Neural cell (in vitro differentiated cells): Measurements from ENCODE around the gene PTPRU. TPM values are rescaled to one million over a fixed set of nuclear protein-coding genes. Genes with fewer than 3 reads are reported as not detected.
"Not testable (repeated sequence)": the region's sequence is repeated elsewhere in the genome, so short reads cannot be mapped to it uniquely, and the experiment has no call there.

Experiments
- H2AFZ ChIP-seq: fragments of 200-600, 300-800 bp; sonication (generic), shearing (Covaris generic); 2 replicates; pipeline ENCODE4 v1.6.0; 2014; ENCODE audit warnings: low read depth, mild to moderate bottlenecking, antibody characterized with exemption, low read length, moderate library complexity
- H3F3A ChIP-seq: fragments of 200-600 bp; shearing (Covaris generic); 2 replicates; pipeline ENCODE4 v1.6.1; 2016; ENCODE audit warnings: mild to moderate bottlenecking, moderate library complexity, mixed read lengths, antibody characterized with exemption, low read length; ENCODE audit not compliant: insufficient read depth, poor library complexity, severe bottlenecking
- H3K27ac ChIP-seq: fragments of 200-600, 300-800 bp; sonication (generic), shearing (Covaris generic); 2 replicates; pipeline ENCODE4 v1.5.1; 2014; ENCODE audit warnings: mild to moderate bottlenecking, low read length, moderate library complexity
- H3K27me3 ChIP-seq: fragments of 300-800, 200-600 bp; sonication (generic), shearing (Covaris generic); 2 replicates; pipeline ENCODE4 v1.6.0; 2014; ENCODE audit warnings: mild to moderate bottlenecking, low read depth, low read length, moderate library complexity; ENCODE audit not compliant: insufficient read depth
- H3K36me3 ChIP-seq: fragments of 300-800, 200-600 bp; sonication (generic), shearing (Covaris generic); 2 replicates; pipeline ENCODE4 v1.5.1; 2014; ENCODE audit warnings: mild to moderate bottlenecking, antibody characterized with exemption, low read length, moderate library complexity; ENCODE audit not compliant: insufficient read depth
- H3K4me2 ChIP-seq: fragments of 300-800, 200-600 bp; sonication (generic), shearing (Covaris generic); 2 replicates; pipeline ENCODE4 v1.6.0; 2014; ENCODE audit warnings: mild to moderate bottlenecking, low read length
- H3K4me3 ChIP-seq: fragments of 300-800, 200-600 bp; sonication (generic), shearing (Covaris generic); 2 replicates; pipeline ENCODE4 v1.5.1; 2014; ENCODE audit warnings: mild to moderate bottlenecking, low read length, moderate library complexity
- H3K79me2 ChIP-seq: fragments of 200-600 bp; shearing (Covaris generic); replicated peaks from 2 replicates; pipeline ENCODE4 v1.6.0; 2014; ENCODE audit warnings: mild to moderate bottlenecking, low read length, moderate library complexity; ENCODE audit not compliant: insufficient read depth
- H3K9ac ChIP-seq: fragments of 300-800, 200-600 bp; sonication (generic), shearing (Covaris generic); 2 replicates; pipeline ENCODE4 v1.6.1; 2016; ENCODE audit warnings: mild to moderate bottlenecking, low read length, mixed read lengths
- H3K9me2 ChIP-seq: fragments of 200-600 bp; shearing (Covaris generic); 2 replicates; pipeline ENCODE4 v1.6.1; 2016; ENCODE audit warnings: mild to moderate bottlenecking, low read length, mixed read lengths; ENCODE audit not compliant: insufficient read depth
- H3K9me3 ChIP-seq: fragments of 200-600, 300-800 bp; sonication (generic), shearing (Covaris generic); 2 replicates; pipeline ENCODE4 v1.6.1; 2016; ENCODE audit warnings: mild to moderate bottlenecking, mixed run types, low read length, moderate library complexity, mixed read lengths
- H4K20me1 ChIP-seq: fragments of 200-600 bp; shearing (Covaris generic); 2 replicates; pipeline ENCODE4 v1.6.1; 2016; ENCODE audit warnings: mild to moderate bottlenecking, mixed run types; ENCODE audit not compliant: insufficient read depth
- CTCF ChIP-seq: fragments of 450-650 bp; IDR thresholded peaks from 2 replicates; pipeline ENCODE4 v1.5.1; 2014; ENCODE audit warnings: antibody characterized with exemption, mild to moderate bottlenecking, moderate library complexity; ENCODE audit not compliant: poor library complexity, severe bottlenecking
- EP300 ChIP-seq: fragments of 450-650 bp; conservative IDR thresholded peaks from 2 replicates; pipeline ENCODE4 v1.6.1; 2014; ENCODE audit warnings: antibody characterized with exemption, mild to moderate bottlenecking, moderate library complexity; ENCODE audit not compliant: poor library complexity, severe bottlenecking
- EZH2 ChIP-seq: fragments of 200-600, 300-800 bp; shearing (Covaris generic), sonication (generic); IDR thresholded peaks from 2 replicates; pipeline ENCODE4 v1.6.1; 2014; ENCODE audit warnings: antibody characterized with exemption, low read length, borderline replicate concordance, mild to moderate bottlenecking; ENCODE audit not compliant: insufficient read depth, poor library complexity, severe bottlenecking
- MXI1 ChIP-seq: fragments of 450-650 bp; conservative IDR thresholded peaks from 2 replicates; pipeline ENCODE4 v1.6.1; 2014; ENCODE audit warnings: antibody characterized with exemption, mild to moderate bottlenecking; ENCODE audit not compliant: poor library complexity, severe bottlenecking
- POLR2AphosphoS5 ChIP-seq: IDR thresholded peaks from 2 replicates; pipeline ENCODE4 v1.6.1; 2012
- RAD21 ChIP-seq: fragments of 450-650 bp; conservative IDR thresholded peaks from 2 replicates; pipeline ENCODE4 v1.6.1; 2014; ENCODE audit warnings: antibody characterized with exemption, mild to moderate bottlenecking, moderate library complexity
- SMC3 ChIP-seq: fragments of 450-650 bp; conservative IDR thresholded peaks from 2 replicates; pipeline ENCODE4 v1.6.1; 2014; ENCODE audit warnings: antibody characterized with exemption, mild to moderate bottlenecking, moderate library complexity; ENCODE audit not compliant: poor library complexity
- TAF1 ChIP-seq: IDR thresholded peaks from 2 replicates; pipeline ENCODE4 v1.6.1; 2012; ENCODE audit warnings: low read depth
- polyA plus RNA-seq: library from polyadenylated mRNA; depleted of rRNA; stranded (reverse); fragments of >200 nt; gene quantifications from 2 replicates; pipeline ENCODE4 v1.2.3, GENCODE V29; 2014
- TF ChIP-seq, protein P1 (sequence below): IDR thresholded peaks from 2 replicates; pipeline ENCODE4 v1.6.1; 2012; ENCODE audit warnings: borderline replicate concordance

Gene PTPRU
- polyA plus RNA-seq, 1 donor from 2014 or later: 5.0 TPM

DNA sequence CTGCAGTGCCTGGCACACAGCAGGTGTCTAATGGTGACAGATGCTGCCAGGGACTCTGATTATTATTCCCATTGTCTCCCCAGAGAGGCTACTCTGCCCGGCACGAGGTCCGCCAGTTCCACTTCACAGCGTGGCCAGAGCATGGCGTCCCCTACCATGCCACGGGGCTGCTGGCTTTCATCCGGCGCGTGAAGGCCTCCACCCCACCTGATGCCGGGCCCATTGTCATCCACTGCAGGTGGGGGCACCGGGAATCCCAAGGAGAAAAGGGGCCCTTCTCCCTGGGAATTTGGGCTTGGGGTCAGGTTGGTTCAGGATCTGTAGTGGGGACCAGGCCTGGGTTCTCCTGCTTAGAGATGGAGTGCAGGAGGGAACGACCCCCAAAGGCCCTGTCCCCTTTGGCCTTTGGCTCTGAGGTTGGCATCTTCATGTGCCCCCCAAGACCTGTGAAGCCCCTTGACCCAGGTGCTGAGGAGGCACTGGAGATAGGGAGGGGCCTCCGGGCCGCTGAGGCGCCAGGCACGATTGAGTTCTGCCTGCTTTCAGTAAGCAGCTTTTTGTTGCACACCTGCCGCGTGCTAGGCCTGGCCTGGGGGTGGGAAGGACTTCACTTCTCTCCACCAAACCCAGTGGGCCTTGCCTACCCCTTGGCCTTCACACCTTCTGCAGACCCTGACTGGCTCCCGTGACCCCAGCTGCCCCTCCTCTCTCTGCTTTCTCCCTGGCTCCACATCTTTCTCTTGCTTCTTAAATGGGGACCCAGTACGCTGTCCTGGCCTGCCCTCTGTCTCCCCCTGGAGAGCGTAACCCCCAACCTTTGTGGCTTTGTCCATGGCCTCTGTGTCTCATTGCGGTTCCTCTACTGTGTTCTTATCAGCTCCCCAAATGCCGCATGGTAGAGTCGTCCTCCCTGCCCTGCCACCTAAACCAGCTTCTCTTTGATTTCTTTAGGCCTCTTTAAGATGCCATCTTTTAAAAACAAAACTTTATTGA is 76.4 kb downstream of the PTPRU start:
- Histone ChIP-seq H3K36me3 (no peaks in the 10 kb centered on the region), H3K9ac (no peak overlapping the region), H3F3A (no peaks in the 10 kb centered on the region), H3K79me2 (no peaks in the 10 kb centered on the region), H3K4me3 (no peak overlapping the region), H3K27ac (no peak overlapping the region), H4K20me1 (no peaks in the 10 kb centered on the region), H3K27me3 (no peaks in the 10 kb centered on the region), H3K4me2 (no peak overlapping the region), H3K9me3 (no peaks in the 10 kb centered on the region), H2AFZ (no peak overlapping the region), H3K9me2 (no peaks in the 10 kb centered on the region)
- no peak for TF ChIP-seq RAD21

- not testable (repeated sequence) for H3K79me2 ChIP-seq, H3K36me3 ChIP-seq, H3K9ac ChIP-seq, H3K27me3 ChIP-seq, H4K20me1 ChIP-seq, H3K9me2 ChIP-seq, H3F3A ChIP-seq, H3K4me3 ChIP-seq, H3K9me3 ChIP-seq, H2AFZ ChIP-seq, H3K27ac ChIP-seq, H3K4me2 ChIP-seq
These were observed 78.4 kb downstream of the PTPRU start for GRCh38 chr1:29314685-29315084.

DNA sequence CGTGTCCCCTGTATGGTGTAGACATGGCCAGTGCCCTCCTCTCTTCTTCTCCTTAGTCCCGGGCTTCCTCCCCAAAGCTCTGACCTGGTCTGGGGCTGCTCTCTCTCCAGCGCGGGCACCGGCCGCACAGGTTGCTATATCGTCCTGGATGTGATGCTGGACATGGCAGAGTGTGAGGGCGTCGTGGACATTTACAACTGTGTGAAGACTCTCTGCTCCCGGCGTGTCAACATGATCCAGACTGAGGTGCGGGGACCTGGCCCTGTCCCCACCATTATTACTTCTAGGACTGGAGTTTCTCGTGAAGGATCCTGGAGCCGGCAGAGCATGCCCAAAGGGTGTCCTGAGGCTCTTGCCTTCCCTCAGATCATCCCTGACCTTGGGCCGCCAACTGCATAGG is 78.9 kb downstream of the PTPRU start:
- no peaks in the 10 kb centered on the region for H3F3A ChIP-seq
- H3K9ac ChIP-seq: no peak overlapping the region
- H3K9me3 ChIP-seq: no peaks in the 10 kb centered on the region
- no peak overlapping the region for H2AFZ ChIP-seq
- H3K36me3 ChIP-seq: no peaks in the 10 kb centered on the region
- TF ChIP-seq TAF1 (no peak), EP300 (no peak), SMC3 (no peak), RAD21 (no peak), POLR2AphosphoS5 (no peak), MXI1 (no peak), EZH2 (no peak), CTCF (no peak)
- TF ChIP-seq, protein P1, sequence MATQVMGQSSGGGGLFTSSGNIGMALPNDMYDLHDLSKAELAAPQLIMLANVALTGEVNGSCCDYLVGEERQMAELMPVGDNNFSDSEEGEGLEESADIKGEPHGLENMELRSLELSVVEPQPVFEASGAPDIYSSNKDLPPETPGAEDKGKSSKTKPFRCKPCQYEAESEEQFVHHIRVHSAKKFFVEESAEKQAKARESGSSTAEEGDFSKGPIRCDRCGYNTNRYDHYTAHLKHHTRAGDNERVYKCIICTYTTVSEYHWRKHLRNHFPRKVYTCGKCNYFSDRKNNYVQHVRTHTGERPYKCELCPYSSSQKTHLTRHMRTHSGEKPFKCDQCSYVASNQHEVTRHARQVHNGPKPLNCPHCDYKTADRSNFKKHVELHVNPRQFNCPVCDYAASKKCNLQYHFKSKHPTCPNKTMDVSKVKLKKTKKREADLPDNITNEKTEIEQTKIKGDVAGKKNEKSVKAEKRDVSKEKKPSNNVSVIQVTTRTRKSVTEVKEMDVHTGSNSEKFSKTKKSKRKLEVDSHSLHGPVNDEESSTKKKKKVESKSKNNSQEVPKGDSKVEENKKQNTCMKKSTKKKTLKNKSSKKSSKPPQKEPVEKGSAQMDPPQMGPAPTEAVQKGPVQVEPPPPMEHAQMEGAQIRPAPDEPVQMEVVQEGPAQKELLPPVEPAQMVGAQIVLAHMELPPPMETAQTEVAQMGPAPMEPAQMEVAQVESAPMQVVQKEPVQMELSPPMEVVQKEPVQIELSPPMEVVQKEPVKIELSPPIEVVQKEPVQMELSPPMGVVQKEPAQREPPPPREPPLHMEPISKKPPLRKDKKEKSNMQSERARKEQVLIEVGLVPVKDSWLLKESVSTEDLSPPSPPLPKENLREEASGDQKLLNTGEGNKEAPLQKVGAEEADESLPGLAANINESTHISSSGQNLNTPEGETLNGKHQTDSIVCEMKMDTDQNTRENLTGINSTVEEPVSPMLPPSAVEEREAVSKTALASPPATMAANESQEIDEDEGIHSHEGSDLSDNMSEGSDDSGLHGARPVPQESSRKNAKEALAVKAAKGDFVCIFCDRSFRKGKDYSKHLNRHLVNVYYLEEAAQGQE: no peak
- H3K79me2 ChIP-seq: no peaks in the 10 kb centered on the region
- no peaks in the 10 kb centered on the region for H3K9me2 ChIP-seq
- no peak overlapping the region for H3K4me2 ChIP-seq
- H3K27me3 ChIP-seq: no peaks in the 10 kb centered on the region
- no peaks in the 10 kb centered on the region for H4K20me1 ChIP-seq
- H3K4me3 ChIP-seq: no peak overlapping the region
- H3K27ac ChIP-seq: no peak overlapping the region
